GM12865 (cell line): ENCODE data around the gene ZNF200.
"Not testable (repeated sequence)": the region's sequence is repeated elsewhere in the genome, so short reads cannot be mapped to it uniquely, and the experiment has no call there.

ENCODE experiments used
- DNase-seq: peaks from one replicate; pipeline ENCODE4 v3.0.0; 2010; ENCODE audit warnings: low read depth
- H3K4me3 ChIP-seq: 2 replicates; pipeline ENCODE4 v1.5.1; 2011; ENCODE audit warnings: mild to moderate bottlenecking, low read depth, low read length, control low read depth
- TF ChIP-seq, protein P1 (sequence below): IDR thresholded peaks from 2 replicates; pipeline ENCODE4 v1.5.1; 2011; ENCODE audit warnings: low read length, control low read depth, low read depth, inconsistent platforms; ENCODE audit not compliant: insufficient read depth; ENCODE audit errors: missing control alignments

Gene ZNF200

DNA sequence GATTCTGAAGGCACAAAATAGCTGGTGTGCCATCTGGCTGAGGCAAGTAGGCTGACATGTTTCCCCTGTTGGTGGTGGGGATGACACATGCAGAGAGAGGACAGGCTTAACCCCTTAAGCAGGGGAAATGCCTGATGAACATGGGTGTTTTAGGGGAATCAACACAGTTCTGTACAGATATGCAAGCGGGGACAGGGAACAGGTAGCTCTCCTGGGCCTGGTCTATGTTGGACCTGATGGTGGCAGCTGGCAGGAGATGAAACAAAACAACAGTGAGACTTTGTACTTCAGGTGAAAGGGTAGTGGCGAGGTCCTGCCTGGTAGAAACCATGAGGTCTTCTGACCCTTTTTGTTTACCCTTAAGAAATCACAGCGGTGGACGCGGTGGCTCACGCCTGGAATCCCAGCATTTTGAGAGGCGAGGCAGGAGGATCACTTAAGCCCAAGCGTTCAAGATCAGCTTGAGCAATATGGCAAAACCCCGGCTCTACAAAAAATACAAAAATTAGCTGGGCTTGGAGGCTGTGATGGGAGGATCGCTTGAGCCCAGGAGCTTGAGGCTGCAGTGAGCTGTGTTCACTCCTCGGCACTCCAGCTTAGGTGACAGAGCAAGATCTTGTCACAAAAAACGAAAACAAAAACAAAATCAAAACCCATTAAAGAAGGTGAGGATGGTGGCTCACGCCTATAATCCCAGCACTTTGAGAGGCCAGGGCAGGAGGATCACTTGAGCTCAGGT lies 36.5 kb downstream of the ZNF200 start:
- H3K4me3 ChIP-seq: no peak overlapping the region
- TF ChIP-seq, protein P1, sequence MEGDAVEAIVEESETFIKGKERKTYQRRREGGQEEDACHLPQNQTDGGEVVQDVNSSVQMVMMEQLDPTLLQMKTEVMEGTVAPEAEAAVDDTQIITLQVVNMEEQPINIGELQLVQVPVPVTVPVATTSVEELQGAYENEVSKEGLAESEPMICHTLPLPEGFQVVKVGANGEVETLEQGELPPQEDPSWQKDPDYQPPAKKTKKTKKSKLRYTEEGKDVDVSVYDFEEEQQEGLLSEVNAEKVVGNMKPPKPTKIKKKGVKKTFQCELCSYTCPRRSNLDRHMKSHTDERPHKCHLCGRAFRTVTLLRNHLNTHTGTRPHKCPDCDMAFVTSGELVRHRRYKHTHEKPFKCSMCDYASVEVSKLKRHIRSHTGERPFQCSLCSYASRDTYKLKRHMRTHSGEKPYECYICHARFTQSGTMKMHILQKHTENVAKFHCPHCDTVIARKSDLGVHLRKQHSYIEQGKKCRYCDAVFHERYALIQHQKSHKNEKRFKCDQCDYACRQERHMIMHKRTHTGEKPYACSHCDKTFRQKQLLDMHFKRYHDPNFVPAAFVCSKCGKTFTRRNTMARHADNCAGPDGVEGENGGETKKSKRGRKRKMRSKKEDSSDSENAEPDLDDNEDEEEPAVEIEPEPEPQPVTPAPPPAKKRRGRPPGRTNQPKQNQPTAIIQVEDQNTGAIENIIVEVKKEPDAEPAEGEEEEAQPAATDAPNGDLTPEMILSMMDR: no peak
- DNase-seq: no peak

DNA sequence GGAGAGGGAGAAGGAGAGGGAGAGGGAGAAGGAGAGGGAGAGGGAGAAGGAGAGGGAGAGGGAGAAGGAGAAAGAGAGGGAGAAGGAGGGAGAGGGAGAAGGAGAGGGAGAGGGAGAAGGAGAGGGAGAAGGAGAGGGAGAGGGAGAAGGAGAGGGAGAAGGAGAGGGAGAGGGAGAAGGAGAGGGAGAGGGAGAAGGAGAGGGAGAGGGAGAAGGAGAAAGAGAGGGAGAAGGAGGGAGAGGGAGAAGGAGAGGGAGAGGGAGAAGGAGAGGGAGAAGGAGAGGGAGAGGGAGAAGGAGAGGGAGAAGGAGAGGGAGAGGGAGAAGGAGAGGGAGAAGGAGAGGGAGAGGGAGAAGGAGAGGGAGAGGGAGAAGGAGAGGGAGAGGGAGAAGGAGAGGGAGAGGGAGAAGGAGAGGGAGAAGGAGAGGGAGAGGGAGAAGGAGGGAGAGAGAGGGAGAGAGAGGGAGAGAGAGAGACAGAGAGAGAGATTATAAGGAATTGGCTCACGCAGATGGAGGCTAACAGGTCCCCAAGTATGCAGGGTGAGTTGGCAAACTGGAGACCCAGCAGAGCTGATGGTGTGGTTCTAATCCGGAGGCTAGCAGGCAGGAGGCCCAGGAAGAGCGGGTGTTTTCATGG lies 37.1 kb downstream of the ZNF200 start:
- not testable (repeated sequence) for H3K4me3 ChIP-seq, DNase-seq

- TF ChIP-seq, protein P1: no peak
- no peak for DNase-seq
- H3K4me3 ChIP-seq: no peak overlapping the region
These were observed 39.0 kb downstream of the ZNF200 start for GRCh38 chr16:3195975-3196374.

DNA sequence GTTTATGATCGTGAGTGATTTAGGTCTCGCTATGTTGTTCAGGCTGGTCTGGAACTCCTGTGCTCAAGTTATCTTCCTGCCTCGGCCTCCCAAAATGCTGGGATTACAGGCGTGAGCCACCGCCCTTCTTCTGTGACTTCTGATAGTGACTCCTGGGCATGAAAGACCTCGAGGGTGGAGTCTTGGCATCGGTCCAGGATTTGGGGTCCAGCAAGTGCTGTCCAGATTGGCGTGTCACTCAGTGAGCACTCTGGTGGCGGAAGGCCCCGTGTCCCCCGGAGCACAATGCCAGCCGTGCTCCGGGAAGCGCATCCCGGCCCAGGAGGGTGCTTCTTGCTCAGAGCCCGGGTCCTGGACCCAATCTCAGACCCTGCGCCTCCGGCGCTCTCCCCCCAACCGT lies 40.2 kb downstream of the ZNF200 start:
- H3K4me3 ChIP-seq: no peak overlapping the region
- DNase-seq: no peak
- TF ChIP-seq, protein P1: no peak

- H3K4me3 ChIP-seq: no peak overlapping the region
- TF ChIP-seq, protein P1: no peak
- no peak for DNase-seq
These were observed 41.4 kb downstream of the ZNF200 start for GRCh38 chr16:3193221-3194212.

- TF ChIP-seq, protein P1: no peak
- no peak overlapping the region for H3K4me3 ChIP-seq
- DNase-seq: no peak
These were observed 42.4 kb downstream of the ZNF200 start for GRCh38 chr16:3192476-3193019.
